Measurements from ENCODE around the gene AMOTL1. TPM values are rescaled to one million over a fixed set of nuclear protein-coding genes. Genes with fewer than 3 reads are reported as not detected.

The AMOTL1 gene
- polyA plus RNA-seq, 1 of the 3 experiments (the other 2 are of a cell fraction), result 10.7 TPM

DNA sequence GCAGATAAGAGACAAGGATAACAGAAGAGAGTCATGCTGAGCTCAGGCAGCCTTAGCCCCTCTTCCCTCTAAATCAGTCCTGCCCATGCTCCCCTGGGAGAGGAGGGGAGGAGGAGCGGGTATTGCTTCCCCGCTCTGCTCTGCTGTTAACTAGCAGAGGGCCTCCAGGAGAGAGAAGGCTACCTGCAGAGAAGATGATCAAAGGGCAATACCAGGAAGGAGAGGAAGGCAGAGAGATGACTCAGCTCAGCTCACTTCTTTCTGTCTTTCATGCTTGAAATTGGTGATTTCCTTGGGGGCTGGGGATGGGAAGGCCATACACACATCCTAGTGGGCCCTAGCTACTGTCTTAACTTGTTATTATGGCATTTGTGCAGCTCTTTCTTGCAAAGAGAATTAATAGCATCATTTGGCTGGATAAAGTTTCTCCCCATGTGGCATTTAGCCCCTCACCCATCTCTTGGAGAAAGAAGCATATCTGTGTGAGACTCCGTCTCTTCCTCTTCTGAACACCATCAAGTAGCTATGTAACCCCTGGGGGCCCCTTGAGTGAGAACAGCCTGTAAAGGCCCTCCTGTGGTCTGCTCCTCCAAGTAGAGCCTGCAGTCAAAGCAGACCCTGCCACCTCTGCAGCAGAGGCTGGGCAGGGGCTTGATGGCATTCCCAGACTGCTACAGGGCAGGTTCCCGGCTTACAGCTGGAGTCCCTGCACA lies 33.4 kb upstream of the AMOTL1 start:
- Histone ChIP-seq H3K4me1 (ENCODE audit: control insufficient read depth in 1 of 2, insufficient read depth in 2 of 2, low read depth in 1 of 2, low read length in 1 of 2) (peaks cover 22 to 36% of the 10 kb centered on the region in 2 experiments; a peak in 3 of 4 replicates), H3K79me2 (ENCODE audit: insufficient read depth) (no peaks in the 10 kb centered on the region), H4K20me1 (ENCODE audit: insufficient read depth) (no peaks in the 10 kb centered on the region), H3K9me2 (no peaks in the 10 kb centered on the region), H3K9me3 (no peaks in the 10 kb centered on the region), H3K36me3 (replicated peaks in 1 of 2; ENCODE audit: control insufficient read depth in 1 of 2, insufficient read depth in 2 of 2, low read length in 1 of 2) (no peaks in the 10 kb centered on the region), H3K27ac (ENCODE audit: low read depth in 2 of 2, low read length in 1 of 2) (peak overlapping the region in 1 of 2 experiments; percentile 47; a peak in 2 of 4 replicates), H2AFZ (ENCODE audit: low read depth) (no peak overlapping the region), H3K27me3 (ENCODE audit: insufficient read depth) (no peaks in the 10 kb centered on the region), H3K4me3 (ENCODE audit: low read depth in 2 of 2, low read length in 1 of 2) (no peak overlapping the region), H3K9ac (no peak overlapping the region), H3F3A (replicated peaks; ENCODE audit: insufficient read depth) (peaks cover 6% of the 10 kb centered on the region), H3K4me2 (no peak overlapping the region)
- 88% methylated on average over 3 of the region's 4 CpGs for WGBS (ENCODE audit: low lambda C conversion rate)
- DNase-seq, result no peak
- CTCF ChIA-PET, result interaction anchor here (0.8 to 4.3 kb wide), 13 partner anchors 7 to 234 kb away, joined by 3 to 26 read pairs (median 4); partner anchors contain the start of gene AMOTL1
- no peak for TF ChIP-seq RAD21 (IDR thresholded peaks at IDR 0.05; ENCODE audit: low read length)
- no peak for TF ChIP-seq REST (IDR thresholded peaks at IDR 0.05; ENCODE audit: low read depth, low read length)
- TF ChIP-seq CTCF (IDR thresholded peaks at IDR 0.05), result no peak
- TF ChIP-seq JUND (IDR thresholded peaks at IDR 0.05), result no peak
- TF ChIP-seq FOSL2 (IDR thresholded peaks at IDR 0.05; ENCODE audit: borderline replicate concordance, low read depth), result no peak
- no peak for TF ChIP-seq RXRA (IDR thresholded peaks at IDR 0.05; ENCODE audit: borderline replicate concordance, low read depth)
- TF ChIP-seq TCF12 (IDR thresholded peaks at IDR 0.05), result no peak
- TF ChIP-seq NRF1 (IDR thresholded peaks at IDR 0.05; ENCODE audit: low read depth, low read length), result no peak
- TF ChIP-seq RCOR1 (IDR thresholded peaks at IDR 0.05; ENCODE audit: low read length), result no peak
- no peak for TF ChIP-seq SIN3A (IDR thresholded peaks at IDR 0.05; ENCODE audit: borderline replicate concordance, low read depth, low read length)
- no peak for TF ChIP-seq FOXM1 (IDR thresholded peaks at IDR 0.05; ENCODE audit: low read depth)
- no peak for TF ChIP-seq MEF2A (IDR thresholded peaks at IDR 0.05; ENCODE audit: borderline replicate concordance, low read depth)
- no peak for TF ChIP-seq ZBTB33 (IDR thresholded peaks at IDR 0.05; ENCODE audit: borderline replicate concordance, low read depth)
- TF ChIP-seq, protein P1, sequence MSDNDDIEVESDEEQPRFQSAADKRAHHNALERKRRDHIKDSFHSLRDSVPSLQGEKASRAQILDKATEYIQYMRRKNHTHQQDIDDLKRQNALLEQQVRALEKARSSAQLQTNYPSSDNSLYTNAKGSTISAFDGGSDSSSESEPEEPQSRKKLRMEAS (IDR thresholded peaks at IDR 0.05; ENCODE audit: low read depth), result no peak
- TF ChIP-seq EP300 (IDR thresholded peaks at IDR 0.05; ENCODE audit: borderline replicate concordance in 1 of 2, low read depth in 1 of 2, low read length in 1 of 2), result no peak
- TF ChIP-seq YY1 (IDR thresholded peaks at IDR 0.05; ENCODE audit: low read depth), result no peak
- TF ChIP-seq PBX3 (IDR thresholded peaks at IDR 0.05), result no peak
- TF ChIP-seq, protein P2, sequence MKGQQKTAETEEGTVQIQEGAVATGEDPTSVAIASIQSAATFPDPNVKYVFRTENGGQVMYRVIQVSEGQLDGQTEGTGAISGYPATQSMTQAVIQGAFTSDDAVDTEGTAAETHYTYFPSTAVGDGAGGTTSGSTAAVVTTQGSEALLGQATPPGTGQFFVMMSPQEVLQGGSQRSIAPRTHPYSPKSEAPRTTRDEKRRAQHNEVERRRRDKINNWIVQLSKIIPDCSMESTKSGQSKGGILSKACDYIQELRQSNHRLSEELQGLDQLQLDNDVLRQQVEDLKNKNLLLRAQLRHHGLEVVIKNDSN (IDR thresholded peaks at IDR 0.05; ENCODE audit: borderline replicate concordance, low read depth), result no peak
- POLR2A ChIA-PET, result interaction anchor here (0.8 kb wide), 1 partner anchor 34 kb away, joined by 3 read pairs; the partner anchor contains the start of gene AMOTL1
